ENCODE results near the gene DMBX1. TPM values are rescaled to one million over a fixed set of nuclear protein-coding genes. Genes with fewer than 3 reads are reported as not detected.

DMBX1 gene
- total and polyA plus RNA-seq, 4 donors, result not detected

- TF ChIP-seq ATF3 (IDR thresholded peaks at IDR 0.05) (no peak), FOXA2 (IDR thresholded peaks at IDR 0.05) (no peak), ZBTB33 (IDR thresholded peaks at IDR 0.05) (no peak)
These were observed 2.7 kb downstream of the DMBX1 start (continued) for GRCh38 chr1:46492269-46492853.

- peaks cover 4 to 22% (median 9%) of the 10 kb centered on the region in 4 donors for H3K4me1 ChIP-seq (ENCODE audit: control insufficient read depth in 4 of 4, insufficient read depth in 4 of 4, low read length in 3 of 4)
- no peaks in the 10 kb centered on the region for H3K9me3 ChIP-seq (ENCODE audit: control insufficient read depth in 4 of 4, low read length in 3 of 4)
- no peak for DNase-seq (ENCODE audit: low spot score)
- H3K4me3 ChIP-seq (ENCODE audit: low read depth in 1 of 3, low read length in 3 of 3), result no peak overlapping the region
- WGBS, result 17% methylated on average over 20 of the region's 20 CpGs
- no peak overlapping the region for H3K9ac ChIP-seq (ENCODE audit: low read depth in 1 of 2, low read length in 2 of 2)
- peaks cover 12 to 27% (median 17%) of the 10 kb centered on the region in 4 donors for H3K27me3 ChIP-seq (ENCODE audit: control insufficient read depth in 4 of 4, insufficient read depth in 4 of 4, low read length in 3 of 4)
- TF ChIP-seq TAF1 (conservative IDR thresholded peaks at IDR 0.05) (no peak), NR2F2 (IDR thresholded peaks at IDR 0.05) (no peak), RXRA (IDR thresholded peaks at IDR 0.05) (no peak), JUND (IDR thresholded peaks at IDR 0.05) (no peak), MAX (IDR thresholded peaks at IDR 0.05) (no peak), RAD21 (IDR thresholded peaks at IDR 0.05) (no peak), EGR1 (IDR thresholded peaks at IDR 0.05; ENCODE audit: low read depth in 2 of 2) (no peak), ZBTB33 (IDR thresholded peaks at IDR 0.05) (no peak), SP1 (IDR thresholded peaks at IDR 0.05) (no peak), GABPA (IDR thresholded peaks at IDR 0.05 in 1 of 2, conservative IDR thresholded peaks at IDR 0.05 in 1 of 2) (no peak), REST (IDR thresholded peaks at IDR 0.05) (no peak), CTCF (IDR thresholded peaks at IDR 0.05; ENCODE audit: low read depth, low read length, missing input control) (no peak), FOXA1 (IDR thresholded peaks at IDR 0.05) (no peak), YY1 (IDR thresholded peaks at IDR 0.05) (no peak), HNF4A (conservative IDR thresholded peaks at IDR 0.05) (no peak), FOXA2 (IDR thresholded peaks at IDR 0.05) (no peak), ATF3 (IDR thresholded peaks at IDR 0.05) (no peak)
- no peaks in the 10 kb centered on the region for H3K36me3 ChIP-seq (ENCODE audit: control insufficient read depth in 4 of 4, insufficient read depth in 3 of 4, low read depth in 1 of 4, low read length in 3 of 4)
- H3K27ac ChIP-seq (ENCODE audit: low read depth in 1 of 2, low read length in 2 of 2), result no peak overlapping the region
These were observed 3.2 kb downstream of the DMBX1 start for GRCh38 chr1:46492871-46493270.
